HCT116 (cell line): ENCODE data around the gene AP5Z1. TPM values are rescaled to one million over a fixed set of nuclear protein-coding genes. Genes with fewer than 3 reads are reported as not detected.

Source experiments
- ATAC-seq: fragments of 200-7000 bp; cut with Tn5 transposase; 2 replicates; pipeline ENCODE4 v1.9.1; 2020; ENCODE audit warnings: mild to moderate bottlenecking, moderate library complexity
- BruUV-seq: library from RNA; stranded (reverse); fragments of 400-500 nt; replicated peaks from 2 replicates; lab custom pipeline; 2021; lab: Mats Ljungman, UMichigan
- CTCF ChIA-PET: fragments of 300-600 bp; sonication (Branson Sonifier 250); formaldehyde crosslinking; loops from one replicate; lab custom pipeline; 2021; ENCODE audit warnings: antibody characterized with exemption; lab: Charles Lee
- POLR2A ChIA-PET: fragments of 300-600, 350-600 bp; sonication (Branson Sonifier 250); formaldehyde crosslinking; loops from one replicate; lab custom pipeline; 2021; ENCODE audit warnings: antibody characterized with exemption; lab: Charles Lee
- RAD21 ChIA-PET, 2 experiments: fragments of 300-600 bp; sonication (Branson Sonifier 250); formaldehyde crosslinking; loops; one replicate each; lab custom pipeline; 2023; ENCODE audit warnings: low total read pairs in 2 of 2; ENCODE audit not compliant: uncharacterized antibody in 2 of 2, unreplicated experiment in 2 of 2, low non-redundant PET in 1 of 2; lab: Charles Lee
- DNase-seq: peaks from one replicate; pipeline ENCODE4 v3.0.0-alpha.2; 2010; ENCODE audit warnings: low read depth, low spot score
- H2AFZ ChIP-seq: fragments of 200-600 bp; shearing (Covaris generic), sonication (generic); 2 replicates; pipeline ENCODE4 v1.6.1; 2017; ENCODE audit warnings: low read depth, mixed run types, mixed read lengths, antibody characterized with exemption, low read length; ENCODE audit not compliant: poor library complexity, severe bottlenecking
- H3K27ac ChIP-seq: 2 replicates; pipeline ENCODE4 v1.5.1; 2012; ENCODE audit warnings: low read depth, low read length
- H3K27me3 ChIP-seq: fragments of 200-600 bp; sonication (generic); 2 replicates; pipeline ENCODE4 v1.6.1; 2016; ENCODE audit warnings: mixed run types, low read length, mixed read lengths; ENCODE audit not compliant: insufficient read depth
- H3K36me3 ChIP-seq, 2 experiments: fragments of 200-500 bp in 1 of 2; fragments of 200-600 bp in 1 of 2; sonication (Bioruptor generic) in 1 of 2; sonication (generic) in 1 of 2; 2 replicates each; pipeline versions ENCODE4 v1.5.1 to v1.6.1; 2014 to 2016; ENCODE audit warnings: low read length in 2 of 2, inconsistent platforms in 1 of 2, mixed read lengths in 1 of 2, mixed run types in 1 of 2; ENCODE audit not compliant: insufficient read depth in 2 of 2, control insufficient read depth in 1 of 2
- H3K4me1 ChIP-seq, 2 experiments: fragments of 200-600 bp in 1 of 2; sonication (generic) in 1 of 2; 2 replicates each; pipeline versions ENCODE4 v1.5.1 to v1.6.1; 2012 to 2017; ENCODE audit warnings: low read length in 2 of 2, inconsistent platforms in 1 of 2, mild to moderate bottlenecking in 1 of 2, mixed read lengths in 1 of 2, mixed run types in 1 of 2, moderate library complexity in 1 of 2; ENCODE audit not compliant: insufficient read depth in 2 of 2, control insufficient read depth in 1 of 2
- H3K4me2 ChIP-seq: fragments of 200-600 bp; sonication (generic); 2 replicates; pipeline ENCODE4 v1.6.1; 2017; ENCODE audit warnings: mixed run types, low read length, mixed read lengths
- H3K4me3 ChIP-seq, 2 experiments: fragments of 200-600 bp in 1 of 2; sonication (generic) in 1 of 2; replicated peaks in 1 of 2; 2 replicates each; pipeline ENCODE4 v1.5.1; 2011 to 2016; ENCODE audit warnings: low read length in 2 of 2, control low read depth in 1 of 2, low read depth in 1 of 2, mild to moderate bottlenecking in 1 of 2, mixed read lengths in 1 of 2, mixed run types in 1 of 2
- H3K79me2 ChIP-seq: fragments of 200-600 bp; sonication (generic); 2 replicates; pipeline ENCODE4 v1.6.1; 2017; ENCODE audit warnings: mild to moderate bottlenecking, mixed run types, low read length, moderate library complexity, mixed read lengths; ENCODE audit not compliant: insufficient read depth
- H3K9ac ChIP-seq: fragments of 200-600 bp; sonication (generic); 2 replicates; pipeline ENCODE4 v1.6.1; 2016; ENCODE audit warnings: low read length, mixed read lengths
- H3K9me2 ChIP-seq: fragments of 200-600 bp; sonication (generic), shearing (Covaris generic); 2 replicates; pipeline ENCODE4 v1.6.1; 2017; ENCODE audit warnings: mixed run types, mild to moderate bottlenecking, moderate library complexity; ENCODE audit not compliant: insufficient read depth
- H3K9me3 ChIP-seq, 2 experiments: fragments of 200-500 bp in 1 of 2; fragments of 200-600 bp in 1 of 2; sonication (Bioruptor generic) in 1 of 2; sonication (generic) in 1 of 2; 2 replicates each; pipeline ENCODE4 v1.6.1; 2014 to 2017; ENCODE audit warnings: low read length in 2 of 2, mixed read lengths in 2 of 2, inconsistent platforms in 1 of 2, low read depth in 1 of 2, mild to moderate bottlenecking in 1 of 2, mixed run types in 1 of 2, moderate library complexity in 1 of 2; ENCODE audit not compliant: control insufficient read depth in 1 of 2, insufficient read depth in 1 of 2
- H4K20me1 ChIP-seq: fragments of 200-600 bp; sonication (generic), shearing (Covaris generic); 2 replicates; pipeline ENCODE4 v1.6.1; 2017; ENCODE audit warnings: mixed run types, mild to moderate bottlenecking, moderate library complexity; ENCODE audit not compliant: insufficient read depth
- ATF3 ChIP-seq: IDR thresholded peaks from 2 replicates; pipeline ENCODE4 v1.6.1; 2012
- CEBPB ChIP-seq: IDR thresholded peaks from 2 replicates; pipeline ENCODE4 v1.6.1; 2012; ENCODE audit warnings: low read depth
- CTCF ChIP-seq, 3 experiments: fragments of 200-600 bp in 1 of 3; sonication (generic) in 1 of 3; IDR thresholded peaks in 2 of 3; conservative IDR thresholded peaks in 1 of 3; 2 replicates each; pipeline ENCODE4 v1.5.1; 2012 to 2017; ENCODE audit warnings: low read depth in 2 of 3, low read length in 2 of 3, antibody characterized with exemption in 1 of 3, borderline replicate concordance in 1 of 3, control low read depth in 1 of 3, mild to moderate bottlenecking in 1 of 3, mixed read lengths in 1 of 3, mixed run types in 1 of 3, moderate library complexity in 1 of 3; ENCODE audit not compliant: insufficient read depth in 1 of 3
- EZH2phosphoT487 ChIP-seq: fragments of 200-600 bp; IDR thresholded peaks from 2 replicates; pipeline ENCODE4 v1.6.1; 2018; ENCODE audit warnings: antibody characterized with exemption, borderline replicate concordance
- FOSL1 ChIP-seq: IDR thresholded peaks from 2 replicates; pipeline ENCODE4 v1.6.1; 2012; ENCODE audit warnings: low read depth
- POLR2AphosphoS5 ChIP-seq: IDR thresholded peaks from 2 replicates; pipeline ENCODE4 v1.6.1; 2011; ENCODE audit warnings: mild to moderate bottlenecking, low read depth, low read length, moderate library complexity
- RAD21 ChIP-seq: IDR thresholded peaks from 2 replicates; pipeline ENCODE4 v1.6.1; 2012; ENCODE audit warnings: low read depth, mild to moderate bottlenecking
- SIN3A ChIP-seq: IDR thresholded peaks from 2 replicates; pipeline ENCODE4 v1.6.1; 2012; ENCODE audit warnings: low read depth
- SP1 ChIP-seq: IDR thresholded peaks from 2 replicates; pipeline ENCODE4 v1.6.1; 2012; ENCODE audit warnings: low read depth
- TCF7L2 ChIP-seq: IDR thresholded peaks from 2 replicates; pipeline ENCODE4 v1.7.0; 2011; ENCODE audit warnings: borderline replicate concordance, inconsistent platforms; ENCODE audit not compliant: insufficient read depth, insufficient read length; ENCODE audit errors: extremely low read depth
- YY1 ChIP-seq: IDR thresholded peaks from 2 replicates; pipeline ENCODE4 v1.6.1; 2011; ENCODE audit warnings: low read length, low read depth, moderate library complexity, mild to moderate bottlenecking; ENCODE audit not compliant: insufficient replicate concordance; ENCODE audit errors: extremely low read depth
- ZBTB33 ChIP-seq: IDR thresholded peaks from 2 replicates; pipeline ENCODE4 v1.6.1; 2011; ENCODE audit warnings: mild to moderate bottlenecking, low read length, moderate library complexity; ENCODE audit not compliant: insufficient replicate concordance; ENCODE audit errors: extremely low read depth
- ZFX ChIP-seq: fragments of 450-650 bp; IDR thresholded peaks from 2 replicates; pipeline ENCODE4 v1.6.1; 2017
- ZNF274 ChIP-seq: fragments of 200-500 bp; sonication (Bioruptor generic); IDR thresholded peaks from 2 replicates; pipeline ENCODE4 v1.6.1; 2014; ENCODE audit warnings: mild to moderate bottlenecking, low read depth, low read length, inconsistent platforms
- intact Hi-C: fragments of 100-400 bp; cut with micrococcal nuclease; formaldehyde crosslinking; loops from 2 replicates; pipeline ENCODE4 v1.10.0; 2022
- total RNA-seq: library from RNA; stranded (reverse); gene quantifications from one replicate; pipeline ENCODE4 v1.2.1, GENCODE V29; 2021; ENCODE audit not compliant: unreplicated experiment

The AP5Z1 gene
- total RNA-seq, 1 experiment from 2014 or later: 23.2 TPM

GRCh38 chr7:4809091-4809591 lies 33.7 kb downstream of the AP5Z1 start:
- H2AFZ ChIP-seq: no peak overlapping the region
- H3K27ac ChIP-seq: no peak overlapping the region
- DNase-seq (no peak), ATAC-seq (no peak)
- H4K20me1 ChIP-seq: no peaks in the 10 kb centered on the region
- no peaks in the 10 kb centered on the region for H3K27me3 ChIP-seq
- no peaks in the 10 kb centered on the region for H3K4me1 ChIP-seq
- H3K4me3 ChIP-seq: no peak overlapping the region
- POLR2A ChIA-PET: no interaction called here
- TF ChIP-seq SP1 (no peak), ZFX (no peak), CEBPB (no peak), ZNF274 (no peak), CTCF (IDR thresholded peaks at IDR 0.05 in 2 of 3, conservative IDR thresholded peaks at IDR 0.05 in 1 of 3; ENCODE audit: borderline replicate concordance in 1 of 3, insufficient read depth in 1 of 3, low read depth in 2 of 3, low read length in 2 of 3) (no peak), TCF7L2 (no peak), YY1 (no peak), POLR2AphosphoS5 (no peak), EZH2phosphoT487 (no peak), ZBTB33 (no peak), SIN3A (no peak), RAD21 (no peak), ATF3 (no peak), FOSL1 (no peak)
- no peaks in the 10 kb centered on the region for H3K79me2 ChIP-seq
- no peak overlapping the region for H3K9ac ChIP-seq
- no peaks in the 10 kb centered on the region for H3K9me2 ChIP-seq
- no peak overlapping the region for H3K4me2 ChIP-seq
- RAD21 ChIA-PET: no interaction called here
- CTCF ChIA-PET: no interaction called here
- H3K36me3 ChIP-seq: no peaks in the 10 kb centered on the region
- intact Hi-C loops: no loop called here
- H3K9me3 ChIP-seq: no peaks in the 10 kb centered on the region
- BruUV-seq: no TSS peak
